ENCODE results near the gene SLC26A2.

The SLC26A2 gene

GRCh38 chr5:149959406-149960236 lies 937 bp upstream of the SLC26A2 start:
- FAIRE-seq, result peak; percentile 46
- DNase-seq (ENCODE audit: insufficient read length, low spot score), result peak; percentile 68

GRCh38 chr5:149961186-149961685 lies 678 bp downstream of the SLC26A2 start:
- FAIRE-seq, result no peak
- DNase-seq (ENCODE audit: insufficient read length, low spot score), result no peak

DNA sequence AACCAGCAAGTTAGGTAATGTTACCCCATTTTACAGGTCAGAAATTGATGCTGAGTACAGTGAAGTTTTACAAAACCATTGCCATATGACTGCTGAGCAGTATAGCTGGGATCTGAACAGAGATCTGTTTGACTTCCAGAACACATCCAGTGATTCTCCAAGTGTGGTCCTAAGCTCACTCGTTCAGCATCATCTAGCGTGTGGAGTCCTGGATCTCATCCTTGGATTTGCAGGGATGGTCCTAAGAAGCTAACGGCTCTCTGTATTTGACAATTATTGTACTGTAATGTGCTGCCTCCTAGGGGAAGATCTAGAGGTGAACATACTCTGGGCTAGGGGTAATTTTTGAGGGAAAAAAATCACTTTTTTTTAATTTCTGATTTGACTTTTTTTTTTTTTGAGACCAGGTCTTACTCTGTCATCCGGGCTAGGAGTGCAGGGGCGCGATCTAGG lies 1.4 kb downstream of the SLC26A2 start:
- no peak for FAIRE-seq
- peak; percentile 65 for DNase-seq (ENCODE audit: insufficient read length, low spot score)

DNA sequence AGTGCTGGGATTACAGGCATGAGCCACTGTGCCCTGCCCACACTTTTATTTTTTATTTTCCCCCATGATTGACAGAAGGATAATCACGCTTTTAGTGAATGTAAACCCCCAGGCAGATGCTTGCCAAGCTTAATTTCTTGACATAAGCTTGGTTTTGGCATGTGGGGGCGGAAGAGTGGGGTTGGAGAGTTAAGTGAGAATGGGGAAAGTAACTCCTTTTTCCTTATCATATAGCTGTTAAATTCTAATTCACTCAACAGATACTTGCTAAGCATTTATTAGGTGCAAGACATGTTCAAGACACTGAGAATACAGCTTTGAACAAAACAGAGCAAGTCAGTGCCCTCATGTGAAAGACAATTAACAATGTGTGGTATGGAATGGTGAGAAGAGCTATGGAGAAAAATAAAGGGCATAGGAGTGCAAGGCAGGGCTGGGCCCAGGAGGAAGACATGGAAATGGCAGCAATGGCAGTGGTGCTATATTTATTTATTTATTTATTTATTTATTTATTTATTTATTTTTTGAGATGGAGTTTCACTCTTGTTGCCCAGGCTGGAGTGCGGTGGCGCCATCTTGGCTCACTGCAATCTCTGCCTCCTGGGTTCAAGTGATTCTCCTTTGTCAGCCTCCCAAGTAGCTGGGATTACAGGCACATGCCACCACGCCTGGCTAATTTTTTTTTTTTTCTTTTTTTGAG lies 2.2 kb downstream of the SLC26A2 start:
- DNase-seq (ENCODE audit: insufficient read length, low spot score) (no peak), FAIRE-seq (no peak)

DNA sequence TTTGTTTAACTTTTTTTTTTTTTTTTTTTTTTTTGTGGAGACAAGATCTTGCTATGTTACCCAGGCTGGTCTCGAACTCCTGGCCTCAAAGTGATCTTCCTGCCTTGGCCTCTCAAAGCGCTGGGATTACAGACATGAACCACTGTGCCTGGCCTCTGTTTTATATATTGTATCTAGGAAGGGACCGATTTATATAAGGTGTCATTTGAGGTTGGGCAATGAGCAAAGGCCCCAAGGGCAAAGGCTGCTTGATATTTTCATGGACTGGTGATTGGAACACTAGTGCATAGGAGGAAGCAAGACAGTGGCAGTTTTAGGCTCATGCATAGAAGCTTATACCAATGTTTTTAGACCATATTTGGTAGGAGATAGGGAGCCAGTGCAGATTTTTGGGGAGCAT lies 3.2 kb downstream of the SLC26A2 start:
- FAIRE-seq, result no peak
- no peak for DNase-seq (ENCODE audit: insufficient read length, low spot score)

DNA sequence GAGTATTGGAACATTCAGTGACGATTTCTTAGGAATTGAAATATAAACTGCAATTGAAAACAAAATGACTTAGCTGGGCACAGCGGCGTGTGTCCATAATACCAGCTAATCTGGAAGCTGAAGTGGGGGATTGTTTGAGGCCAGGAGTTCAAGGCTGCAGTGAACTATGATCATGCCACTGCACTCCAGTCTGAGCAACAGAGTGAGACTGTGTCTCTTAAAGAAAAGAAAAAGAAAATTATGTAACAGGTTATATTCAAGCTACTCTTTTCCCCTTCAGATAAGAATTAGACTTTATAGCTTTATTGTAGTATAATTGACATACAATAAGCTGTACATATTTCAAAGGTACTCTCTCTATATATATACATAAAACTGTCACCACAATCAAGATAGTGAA lies 6.4 kb downstream of the SLC26A2 start:
- no peak for FAIRE-seq
- DNase-seq (ENCODE audit: insufficient read length, low spot score), result no peak

DNA sequence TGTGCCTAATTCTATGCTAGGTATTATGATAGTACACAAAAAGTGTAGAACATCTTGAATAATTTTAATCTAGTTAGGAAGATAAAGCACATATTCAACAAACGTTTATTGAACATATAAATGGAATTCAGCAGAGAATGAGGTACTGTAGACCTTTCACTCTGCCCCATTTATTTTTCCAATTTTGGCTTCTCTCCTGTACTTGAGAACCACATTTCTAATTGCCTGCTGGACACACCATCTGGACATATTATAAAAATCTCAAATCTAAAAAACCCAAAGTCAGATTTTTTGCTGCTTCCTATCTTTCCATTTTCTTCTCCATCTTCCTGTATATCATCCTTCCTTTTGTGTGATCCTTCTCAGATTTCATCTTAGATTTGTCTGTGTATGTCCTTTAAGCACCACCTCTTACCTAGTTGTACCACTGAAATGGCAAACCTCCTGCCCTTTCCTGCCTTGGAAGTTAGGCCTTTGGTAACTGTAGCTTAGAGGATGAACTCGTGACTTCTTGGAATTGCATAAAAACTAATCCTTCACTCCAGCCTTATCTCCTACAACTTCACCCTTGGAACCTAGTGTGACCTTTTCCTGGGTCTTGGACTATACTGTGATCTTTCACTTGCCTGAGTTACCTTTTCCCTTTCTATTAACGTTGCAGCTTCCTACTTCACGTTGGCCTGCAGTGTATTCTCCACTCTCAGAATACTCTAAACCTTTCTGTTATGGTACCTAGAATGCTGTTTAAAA lies 8.8 kb downstream of the SLC26A2 start:
- FAIRE-seq (no peak), DNase-seq (ENCODE audit: insufficient read length, low spot score) (no peak)

GRCh38 chr5:149975409-149975808 lies 14.9 kb downstream of the SLC26A2 start:
- no peak for DNase-seq (ENCODE audit: insufficient read length, low spot score)
- FAIRE-seq, result no peak

DNA sequence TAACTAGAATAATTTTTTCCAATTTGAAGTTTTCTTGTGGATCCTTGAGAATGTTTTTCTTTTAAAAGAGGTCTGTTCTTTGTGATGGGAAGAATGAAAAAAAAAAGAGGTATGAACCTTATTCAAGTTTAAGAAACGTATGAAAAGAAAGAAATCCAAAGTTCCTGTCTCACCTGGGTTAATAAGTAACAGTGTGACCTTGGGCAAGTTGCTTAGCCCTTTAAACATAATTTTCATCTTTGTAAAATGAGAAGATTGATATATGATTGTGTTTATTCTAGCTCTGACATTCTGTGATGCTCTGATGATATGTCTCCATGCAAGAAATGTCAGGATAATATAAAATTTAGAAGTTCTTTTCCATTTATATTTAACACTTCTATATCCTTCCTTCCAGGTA lies 19.3 kb downstream of the SLC26A2 start:
- FAIRE-seq (no peak), DNase-seq (ENCODE audit: insufficient read length, low spot score) (no peak)

GRCh38 chr5:149981206-149981605 lies 20.6 kb downstream of the SLC26A2 start:
- FAIRE-seq, result no peak
- no peak for DNase-seq (ENCODE audit: insufficient read length, low spot score)

GRCh38 chr5:149982505-149982904 lies 21.9 kb downstream of the SLC26A2 start:
- DNase-seq (ENCODE audit: insufficient read length, low spot score), result no peak

GRCh38 chr5:149988126-149988525 lies 27.6 kb downstream of the SLC26A2 start:
- FAIRE-seq, result no peak
- no peak for DNase-seq (ENCODE audit: insufficient read length, low spot score)

More at GRCh38 chr5:149982505-149982904, 21.9 kb downstream of the SLC26A2 start:
- no peak for FAIRE-seq

- DNase-seq (ENCODE audit: insufficient read length, low spot score) (peak; percentile 78), FAIRE-seq (peak; percentile 60)
Observed at GRCh38 chr5:149990518-149991376, 30.2 kb downstream of the SLC26A2 start.

DNA sequence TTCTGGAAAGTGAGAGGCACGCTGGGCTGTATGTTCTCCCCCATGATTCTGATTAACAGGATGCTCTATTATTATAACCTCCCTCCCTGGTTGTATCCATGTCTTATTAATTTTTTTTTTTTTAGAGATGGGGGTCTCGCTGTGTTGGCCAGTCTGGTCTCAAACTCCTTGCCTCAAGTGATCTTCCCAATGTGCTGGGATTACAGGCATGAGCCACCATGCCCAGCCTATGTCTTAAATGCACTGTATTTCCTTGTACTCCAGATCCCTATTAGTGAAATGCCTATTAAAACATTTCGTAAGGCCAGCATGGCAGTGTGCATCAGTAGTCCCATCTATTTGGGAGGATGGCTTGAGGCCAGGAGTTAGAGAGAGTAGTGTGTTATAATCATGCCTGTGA lies 32.9 kb downstream of the SLC26A2 start:
- FAIRE-seq (no peak), DNase-seq (ENCODE audit: insufficient read length, low spot score) (no peak)

GRCh38 chr5:149995385-149996204 lies 35.0 kb downstream of the SLC26A2 start:
- no peak for DNase-seq (ENCODE audit: insufficient read length, low spot score)
- FAIRE-seq, result no peak

GRCh38 chr5:149996205-149996890 lies 35.8 kb downstream of the SLC26A2 start:
- no peak for FAIRE-seq

GRCh38 chr5:149998281-149998680 lies 37.7 kb downstream of the SLC26A2 start:
- FAIRE-seq (no peak), DNase-seq (ENCODE audit: insufficient read length, low spot score) (no peak)

More at GRCh38 chr5:149996205-149996890, 35.8 kb downstream of the SLC26A2 start:
- DNase-seq (ENCODE audit: insufficient read length, low spot score), result no peak

- FAIRE-seq (no peak), DNase-seq (ENCODE audit: insufficient read length, low spot score) (no peak)
Observed at GRCh38 chr5:149999359-149999758, 38.8 kb downstream of the SLC26A2 start.

GRCh38 chr5:149999866-150000255 lies 39.3 kb downstream of the SLC26A2 start:
- DNase-seq (ENCODE audit: insufficient read length, low spot score) (no peak), FAIRE-seq (no peak)

Data from HTR-8/SVneo (cell line).